HG02763 (cell line): Measurements from ENCODE around the gene ELP4.
"Not testable (repeated sequence)": the region's sequence is repeated elsewhere in the genome, so short reads cannot be mapped to it uniquely, and the experiment has no call there.

Experiments
- ATAC-seq: cut with Tn5 transposase; IDR thresholded peaks from one replicate; pipeline ENCODE4 v1.9.1; 2021; ENCODE audit warnings: mild to moderate bottlenecking, moderate library complexity; ENCODE audit not compliant: unreplicated experiment

Gene ELP4, protein sequence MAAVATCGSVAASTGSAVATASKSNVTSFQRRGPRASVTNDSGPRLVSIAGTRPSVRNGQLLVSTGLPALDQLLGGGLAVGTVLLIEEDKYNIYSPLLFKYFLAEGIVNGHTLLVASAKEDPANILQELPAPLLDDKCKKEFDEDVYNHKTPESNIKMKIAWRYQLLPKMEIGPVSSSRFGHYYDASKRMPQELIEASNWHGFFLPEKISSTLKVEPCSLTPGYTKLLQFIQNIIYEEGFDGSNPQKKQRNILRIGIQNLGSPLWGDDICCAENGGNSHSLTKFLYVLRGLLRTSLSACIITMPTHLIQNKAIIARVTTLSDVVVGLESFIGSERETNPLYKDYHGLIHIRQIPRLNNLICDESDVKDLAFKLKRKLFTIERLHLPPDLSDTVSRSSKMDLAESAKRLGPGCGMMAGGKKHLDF

DNA sequence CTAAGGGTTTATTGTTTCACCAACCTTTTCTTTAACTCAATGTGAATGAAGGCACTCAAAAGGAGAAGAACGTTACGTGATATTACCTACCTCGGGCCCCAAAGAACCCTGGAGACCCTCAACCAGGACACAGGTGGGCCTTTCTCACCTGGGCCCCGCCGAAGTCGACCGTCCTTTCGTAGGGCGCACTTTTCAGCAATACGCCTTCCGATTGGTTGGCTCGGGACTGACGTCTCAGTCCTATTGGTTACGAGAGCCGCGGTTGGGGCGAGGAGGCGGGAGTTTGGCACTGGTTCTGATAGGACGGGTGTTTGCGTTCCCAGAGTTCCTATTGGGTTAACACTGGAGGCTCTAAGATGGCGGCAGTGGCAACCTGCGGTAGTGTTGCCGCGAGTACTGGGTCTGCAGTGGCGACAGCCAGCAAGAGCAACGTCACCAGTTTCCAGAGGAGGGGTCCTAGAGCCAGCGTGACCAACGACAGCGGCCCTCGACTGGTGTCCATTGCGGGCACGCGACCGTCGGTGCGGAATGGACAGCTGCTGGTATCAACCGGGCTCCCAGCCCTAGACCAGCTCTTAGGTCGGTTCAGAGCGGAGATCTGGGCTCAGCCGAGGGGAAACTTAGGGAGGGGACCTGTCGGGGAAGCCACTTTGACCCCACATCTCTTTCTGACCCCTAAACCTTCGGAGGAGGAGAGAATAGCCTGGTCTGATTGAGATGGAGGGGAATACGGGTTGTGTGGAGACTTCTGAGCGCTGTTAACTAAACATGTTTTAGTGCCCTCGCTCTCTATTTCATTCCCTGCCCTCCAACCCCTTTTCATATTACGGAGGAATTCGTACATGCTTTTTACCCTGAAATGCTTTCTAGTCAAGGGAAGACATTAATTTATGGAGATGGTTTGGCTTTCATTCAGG lies at the start of gene ELP4, which contains the start of gene IMMP1L:
Gene ELP4 (plus strand): TSS at position 339 of the 917 bp plus-strand sequence. CDS start 18 bp downstream, at position 357.
Gene IMMP1L (minus strand): TSS at position 194 of the 917 bp plus-strand sequence. CDS start 46,346 bp downstream, outside the sequence.
- ATAC-seq = peak; percentile 100

DNA sequence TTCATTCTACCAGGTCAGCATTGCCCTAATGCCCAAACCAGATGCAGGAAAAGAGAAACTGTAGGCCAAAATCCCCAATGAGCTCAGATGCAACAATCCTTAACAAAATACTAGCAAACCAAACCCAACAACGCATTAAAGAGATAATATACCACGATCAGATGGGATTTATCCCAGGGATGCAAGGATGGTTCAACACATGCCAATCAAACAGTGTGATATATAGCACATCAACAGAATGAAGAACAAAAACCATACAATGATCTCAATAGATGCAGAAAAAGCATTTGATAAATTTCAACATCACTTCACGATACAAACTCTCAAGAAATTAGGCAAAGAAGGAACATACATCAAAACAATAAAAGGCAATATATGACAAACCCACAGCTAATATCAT lies 45.1 kb upstream of the ELP4 start:
- ATAC-seq = no peak

DNA sequence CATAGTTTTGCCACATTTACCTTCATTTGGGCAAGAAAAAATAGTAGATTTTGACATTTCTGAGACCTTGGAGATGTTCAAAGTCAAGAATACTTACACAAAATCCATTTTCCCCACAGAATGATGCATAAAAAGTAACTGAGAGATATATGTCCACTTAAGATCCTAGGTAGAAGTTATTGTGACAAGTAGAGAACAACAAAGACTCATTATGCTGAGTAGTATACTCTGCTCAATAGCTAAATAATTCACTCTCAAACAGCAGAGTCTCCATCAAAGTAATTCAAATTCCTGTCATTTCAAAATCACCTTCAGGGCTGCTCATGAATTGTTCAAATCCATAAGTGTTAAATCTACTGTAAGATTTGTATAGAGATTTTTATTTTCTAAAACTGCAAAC lies 35.5 kb upstream of the ELP4 start:
- no peak for ATAC-seq

DNA sequence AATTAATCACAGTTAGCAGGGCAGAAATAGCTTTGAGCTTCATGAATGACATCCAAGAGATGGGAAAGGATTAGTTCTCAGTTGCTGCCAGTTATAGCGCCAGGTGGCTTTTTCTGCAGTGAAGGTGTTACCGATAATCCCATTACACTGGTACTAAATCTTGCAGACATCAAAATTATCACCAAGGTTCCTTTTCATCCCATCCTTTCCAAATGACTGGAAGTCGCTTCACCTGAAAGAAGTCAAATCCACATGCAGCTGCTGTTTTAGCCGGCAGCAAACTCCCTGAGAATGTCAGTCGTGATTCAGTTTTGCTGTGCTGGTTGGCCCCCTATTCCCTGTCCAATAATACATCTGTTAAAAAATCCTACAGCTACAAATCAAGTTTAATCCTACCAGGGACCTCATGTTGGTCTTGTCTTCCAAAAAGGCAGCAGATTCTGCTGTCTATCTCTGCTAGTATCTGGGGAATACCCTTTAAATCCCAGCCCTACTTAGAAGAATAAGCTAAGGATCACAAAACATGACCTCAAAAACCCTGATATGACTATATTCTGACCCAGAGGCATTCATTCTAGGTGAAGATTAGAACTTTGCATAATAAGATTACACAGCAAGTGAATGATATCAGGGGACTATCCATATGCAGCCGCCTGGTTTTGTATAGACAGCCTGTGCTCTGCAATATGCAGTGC lies 31.9 kb upstream of the ELP4 start:
- ATAC-seq = no peak

DNA sequence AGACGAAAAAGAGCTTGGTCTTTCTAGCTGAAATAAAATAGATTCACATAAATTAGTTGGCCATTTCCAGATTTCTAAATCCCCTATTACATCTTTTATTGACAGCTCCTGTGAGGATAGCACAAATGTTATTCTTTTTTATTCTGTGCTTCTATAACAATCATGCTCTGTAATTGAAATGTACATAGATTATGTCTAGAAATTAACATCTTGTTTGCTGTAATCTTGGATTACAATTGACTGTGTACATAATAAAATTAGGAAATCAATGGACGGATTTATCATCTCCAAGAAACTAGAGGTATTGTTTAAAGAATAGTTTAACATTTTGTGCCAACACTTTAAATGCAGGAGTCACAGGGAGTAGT lies 31.4 kb upstream of the ELP4 start:
- ATAC-seq = no peak

DNA sequence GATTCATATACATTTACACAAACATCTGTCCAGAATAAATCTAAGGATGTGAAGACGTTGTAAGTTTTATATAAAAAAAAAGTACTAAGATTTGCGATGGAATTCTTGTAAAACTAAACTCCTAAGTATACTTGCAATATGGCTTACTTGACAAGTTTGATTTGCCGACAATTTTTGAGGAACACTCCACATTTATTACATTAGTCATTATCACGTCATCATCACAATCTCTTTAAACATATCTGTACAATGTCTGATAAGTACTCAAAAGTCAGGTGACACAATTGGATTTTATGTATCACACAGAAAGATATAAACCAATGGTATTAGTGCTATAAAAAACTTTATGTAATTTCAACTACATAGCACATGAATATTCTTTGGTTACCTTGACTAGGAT lies 30.5 kb upstream of the ELP4 start:
- no peak for ATAC-seq

DNA sequence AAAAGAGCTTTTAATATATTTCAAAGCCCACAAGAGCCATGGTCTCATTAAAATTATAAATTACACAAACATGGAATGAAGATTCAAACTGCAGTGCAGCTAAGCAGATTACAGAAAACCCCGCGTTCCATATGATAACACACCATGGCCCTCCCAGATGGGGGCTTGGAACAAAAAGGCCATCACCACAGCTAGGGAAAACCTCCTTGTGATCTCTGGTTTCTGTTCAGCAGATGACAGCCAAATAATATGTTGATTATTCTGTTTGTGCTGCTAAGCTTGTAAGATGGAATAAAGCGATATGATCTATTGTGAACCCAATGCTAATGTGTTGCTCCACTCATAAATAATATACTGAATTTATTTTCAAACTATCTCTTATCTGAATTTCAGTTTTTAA lies 28.6 kb upstream of the ELP4 start:
- ATAC-seq = no peak

DNA sequence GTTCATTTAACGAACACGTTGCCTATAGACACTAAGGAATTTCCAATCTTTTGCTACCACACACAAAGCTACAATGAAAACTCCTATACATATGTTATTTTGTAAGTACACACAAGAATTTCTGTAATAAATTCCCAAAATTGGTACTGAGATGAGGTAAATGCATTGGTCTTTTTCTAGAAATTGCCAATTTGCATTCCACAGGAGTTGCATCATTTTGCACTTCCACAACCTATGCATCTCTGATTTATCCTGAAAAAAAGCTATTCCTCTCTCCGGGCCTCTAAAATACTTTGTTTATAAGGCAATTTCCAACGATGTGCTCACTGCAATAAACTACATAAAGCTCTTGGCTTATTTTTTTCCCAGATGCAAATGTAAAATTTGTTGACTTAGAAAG lies 25.1 kb upstream of the ELP4 start:
- ATAC-seq = no peak

DNA sequence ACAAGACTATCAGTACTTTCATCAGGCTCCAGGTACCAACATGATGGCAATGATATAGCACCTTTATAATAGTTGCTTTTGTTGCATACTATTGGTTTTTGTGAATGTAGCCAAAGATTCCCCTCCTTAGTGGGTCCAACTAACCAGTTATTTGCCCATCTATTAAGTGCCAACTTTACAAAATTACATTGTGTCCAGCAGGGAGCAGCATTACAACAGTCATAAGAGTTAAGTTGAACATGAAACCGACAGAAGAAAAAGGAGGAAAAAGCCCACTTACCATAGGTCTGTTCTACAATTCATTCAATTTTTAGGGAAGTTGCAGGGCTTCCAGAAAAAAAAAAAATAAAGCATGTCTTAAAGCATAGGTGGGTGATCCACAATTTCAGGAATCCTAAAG lies 21.7 kb upstream of the ELP4 start:
- no peak for ATAC-seq

DNA sequence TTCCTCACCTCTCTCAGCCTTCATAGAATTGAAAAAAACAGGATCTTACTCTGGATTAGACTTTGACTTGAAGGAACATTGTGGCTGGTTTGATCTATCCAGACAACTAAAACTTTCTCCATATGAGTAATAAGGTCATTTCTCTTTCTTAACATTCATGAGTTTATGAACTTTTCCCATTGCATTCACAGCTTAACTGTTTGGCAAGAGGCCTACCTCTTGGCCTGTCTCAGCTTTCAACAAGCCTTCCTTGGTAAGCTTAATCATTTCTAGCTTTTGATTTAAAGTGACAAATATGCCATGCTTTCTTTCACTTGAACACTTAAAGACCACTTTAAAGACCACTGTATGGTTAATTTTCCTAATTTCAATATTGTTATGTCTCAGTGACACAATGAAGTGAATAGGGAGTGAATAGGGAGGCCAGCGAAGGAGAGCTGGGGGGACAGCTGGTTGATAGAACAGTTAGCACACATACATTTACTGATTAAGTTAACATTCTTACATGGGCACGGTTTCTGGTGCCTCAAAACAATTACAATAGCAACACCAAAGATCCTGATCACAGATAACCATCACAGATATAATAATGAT lies 17.1 kb upstream of the ELP4 start:
- no peak for ATAC-seq

DNA sequence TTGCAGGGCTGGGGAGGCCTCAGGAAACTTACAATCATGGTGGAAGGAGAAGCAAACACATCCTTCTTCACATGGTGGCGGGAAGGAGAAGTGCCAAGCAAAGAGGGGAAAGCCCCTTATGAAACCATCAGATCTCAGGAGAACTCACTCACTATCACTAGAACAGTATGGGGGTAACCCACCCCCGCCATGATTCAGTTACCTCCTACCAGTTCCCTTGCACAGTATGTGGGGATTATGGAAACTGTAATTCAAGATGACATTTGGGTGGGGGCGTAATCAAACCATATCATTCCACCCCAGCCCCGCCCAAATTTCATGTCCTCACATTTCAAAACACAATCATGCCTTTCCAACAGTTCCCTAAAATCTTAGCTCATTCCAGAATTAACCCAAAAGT lies 16.3 kb upstream of the ELP4 start:
- ATAC-seq = no peak

DNA sequence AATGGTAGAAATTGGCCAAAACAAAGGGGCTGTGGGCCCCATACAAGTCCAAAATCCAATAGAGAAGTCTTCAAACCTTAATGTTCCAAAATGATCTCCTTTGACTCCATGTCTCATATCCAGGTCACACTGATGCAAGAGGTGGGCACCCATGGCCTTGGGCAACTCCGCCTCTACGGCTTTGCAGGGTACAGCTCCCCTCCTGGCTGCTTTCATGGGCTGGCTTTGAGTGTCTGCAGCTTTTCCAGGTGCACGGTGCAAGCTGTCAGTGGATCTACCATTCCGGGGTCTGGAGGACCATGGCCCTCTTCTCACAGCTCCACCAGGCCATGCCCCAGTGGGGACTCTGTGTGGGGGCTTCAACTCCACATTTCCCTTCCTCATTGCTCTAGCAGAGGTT lies 15.8 kb upstream of the ELP4 start:
- ATAC-seq = not testable (repeated sequence)

DNA sequence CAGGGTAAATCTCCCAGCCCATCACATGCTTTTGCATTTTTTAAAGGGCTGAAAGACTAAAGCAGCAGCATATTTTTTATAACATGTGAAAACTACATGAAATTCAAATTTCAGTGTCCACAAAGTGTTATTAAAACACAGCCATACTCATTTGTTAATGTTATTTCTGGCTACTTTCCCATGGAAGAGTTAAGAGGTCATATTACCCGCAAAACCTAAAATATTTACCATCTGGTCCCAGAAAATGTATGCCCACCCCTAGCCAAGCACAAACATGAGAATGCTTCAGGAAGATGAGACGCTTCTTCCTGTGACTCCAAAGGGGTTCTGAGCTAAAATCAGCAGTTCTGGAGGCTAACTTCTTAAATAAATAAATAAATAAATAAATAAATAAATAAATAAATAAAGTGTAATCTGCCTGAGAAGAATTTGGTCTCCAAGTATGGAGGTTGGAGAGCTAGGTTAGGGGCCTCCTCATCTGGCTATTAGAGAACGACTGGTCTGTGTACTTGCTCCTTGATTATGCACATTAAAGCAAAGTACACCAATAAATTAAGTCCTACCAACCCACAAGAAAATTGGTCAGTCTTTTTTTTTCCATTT lies 9.9 kb upstream of the ELP4 start:
- ATAC-seq = no peak

DNA sequence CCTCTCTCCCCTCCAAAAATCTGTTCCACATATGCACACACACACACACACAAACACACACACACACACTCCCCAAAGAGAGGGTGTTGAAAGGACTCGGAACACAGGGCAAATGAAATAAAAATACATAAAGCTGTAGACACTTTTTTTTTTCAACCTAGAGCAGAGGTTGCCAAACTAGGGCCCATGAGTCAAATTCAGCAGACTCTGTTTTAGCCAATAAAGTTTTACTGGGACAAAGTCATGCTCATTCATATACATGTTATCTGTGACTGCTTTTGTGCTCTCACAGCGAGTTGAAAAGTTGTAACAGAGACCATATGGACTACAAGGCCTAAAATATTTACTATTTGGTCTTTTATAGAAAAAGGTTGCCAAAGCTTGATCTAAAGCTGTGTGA lies 9.0 kb upstream of the ELP4 start:
- ATAC-seq = no peak

DNA sequence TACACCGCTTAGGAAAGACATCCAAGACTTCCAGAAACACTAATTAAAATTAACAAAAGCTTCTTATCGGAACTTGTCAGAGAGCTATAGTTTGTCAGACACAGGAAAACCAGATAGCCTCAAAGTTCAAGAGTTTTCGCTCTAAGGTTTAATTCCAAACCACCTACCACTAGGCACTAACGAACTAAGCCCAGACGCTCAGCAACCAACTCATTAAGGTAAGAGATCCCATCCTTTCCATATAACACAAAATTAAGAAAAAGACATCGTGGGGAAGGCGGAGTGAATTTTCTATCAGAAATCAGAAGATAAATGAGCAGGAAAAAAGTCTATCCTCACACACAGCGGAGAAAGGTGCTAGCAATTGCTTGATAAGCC lies 527 bp upstream of the ELP4 start:
- ATAC-seq = peak; percentile 2

DNA sequence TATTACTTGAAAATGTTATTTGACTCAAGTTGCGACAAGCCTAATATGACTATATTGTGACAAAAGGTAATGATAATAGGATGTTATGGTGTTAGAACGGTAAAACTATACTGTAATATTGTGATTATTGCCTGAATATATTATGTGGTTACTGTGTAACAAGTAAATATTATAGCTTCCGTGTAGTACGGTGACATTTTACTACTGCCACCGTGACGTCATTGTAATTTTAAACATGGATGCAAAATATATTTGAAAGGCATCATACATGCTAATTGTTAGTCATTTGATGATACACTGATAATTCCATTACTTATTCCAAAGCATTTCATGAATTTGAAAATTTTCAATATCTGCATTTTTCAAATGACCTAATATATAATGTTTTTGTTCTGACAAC lies 2.5 kb downstream of the ELP4 start:
- ATAC-seq = no peak

DNA sequence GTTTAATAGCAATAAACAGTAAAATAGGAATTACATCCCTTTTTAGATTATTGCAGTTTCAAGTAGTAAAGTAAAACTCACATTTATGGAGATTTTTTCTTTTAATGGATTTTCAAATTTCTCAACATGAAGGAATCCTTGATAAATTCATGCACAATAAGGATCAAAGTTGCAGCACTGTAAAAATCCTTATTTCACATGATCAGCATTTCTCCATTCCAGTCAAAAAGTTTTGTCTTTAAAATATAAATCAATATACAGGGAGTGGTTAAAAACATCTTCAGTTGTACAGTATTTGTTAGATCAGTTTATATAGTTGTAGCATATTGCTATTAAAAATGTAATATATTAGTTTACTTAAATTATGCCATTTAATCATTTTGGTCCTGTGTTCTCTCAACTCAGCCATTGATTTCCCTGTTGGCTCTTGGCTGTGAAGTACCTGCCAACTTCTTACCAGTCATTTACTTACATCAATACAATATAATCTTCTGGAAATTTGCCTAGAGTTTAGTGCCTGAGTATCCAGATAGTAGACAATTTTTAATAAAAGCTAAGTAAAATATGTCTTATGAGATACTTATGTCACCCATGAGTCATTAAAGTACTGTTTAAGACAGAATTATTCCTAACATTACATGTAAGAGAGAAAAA lies 12.1 kb downstream of the ELP4 start:
- no peak for ATAC-seq

DNA sequence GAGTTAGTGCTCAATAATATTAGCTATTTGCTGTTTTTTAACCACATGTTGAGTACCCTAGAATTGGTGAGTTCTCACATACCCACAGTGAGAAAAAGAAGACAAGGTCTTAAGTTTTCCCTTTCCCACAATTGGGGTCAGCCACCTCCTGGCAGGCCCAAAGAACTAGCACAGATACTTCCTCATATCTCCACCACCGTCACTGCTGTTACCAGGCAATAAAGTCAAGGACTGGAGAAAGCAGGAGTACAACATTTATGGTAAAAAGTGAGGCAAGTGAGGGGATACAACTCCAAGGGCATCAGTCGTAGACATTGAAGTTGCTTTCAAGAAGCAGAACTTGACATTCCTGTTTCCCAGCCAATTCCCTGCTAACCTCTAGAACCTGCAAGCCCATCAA lies 19.6 kb downstream of the ELP4 start:
- no peak for ATAC-seq

DNA sequence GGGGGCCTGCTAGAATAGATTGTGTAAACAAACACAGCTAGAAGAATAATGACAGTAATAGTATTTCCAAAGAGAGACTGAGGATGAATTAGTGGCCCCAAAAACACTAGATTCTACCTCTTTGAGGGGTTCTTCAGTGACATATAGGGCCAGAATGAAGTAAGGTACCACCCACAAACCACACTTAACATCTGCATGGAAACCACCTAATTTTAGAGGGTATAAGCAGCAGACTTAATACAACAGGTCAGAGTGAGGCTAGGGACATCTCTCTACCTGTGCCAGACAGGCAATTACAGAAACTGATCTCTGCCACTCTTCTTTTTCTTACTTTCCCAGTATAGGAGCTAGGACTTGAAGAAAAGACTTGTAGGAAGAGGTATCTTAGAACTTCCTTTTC lies 20.1 kb downstream of the ELP4 start:
- no peak for ATAC-seq

DNA sequence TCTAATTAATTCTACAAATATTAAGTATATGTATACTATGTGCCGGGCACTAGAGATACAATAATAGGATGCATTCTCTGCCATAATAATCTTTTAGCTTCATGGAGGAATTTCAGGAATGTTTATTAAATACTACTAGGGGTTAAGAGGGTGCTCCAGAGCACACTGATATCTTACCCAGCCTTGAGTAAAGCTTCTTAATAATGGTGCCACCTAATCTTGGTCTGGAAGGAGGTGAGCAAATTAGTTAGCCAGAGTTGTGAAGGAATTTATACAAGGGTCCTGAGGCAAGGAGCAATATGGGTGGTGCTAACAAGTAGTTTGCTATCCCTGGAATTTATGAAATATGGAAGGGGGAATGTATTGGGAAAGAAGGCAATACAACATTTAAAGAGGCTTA lies 21.7 kb downstream of the ELP4 start:
- no peak for ATAC-seq
